ENCODE data around the gene EMILIN3. TPM values are rescaled to one million over a fixed set of nuclear protein-coding genes. Genes with fewer than 3 reads are reported as not detected.
A peak's percentile ranks its signal among the peaks of the same experiment; 100 is the strongest.

EMILIN3 gene
- total and polyA plus RNA-seq, 5 donors from 2014 or later, result not detected

DNA sequence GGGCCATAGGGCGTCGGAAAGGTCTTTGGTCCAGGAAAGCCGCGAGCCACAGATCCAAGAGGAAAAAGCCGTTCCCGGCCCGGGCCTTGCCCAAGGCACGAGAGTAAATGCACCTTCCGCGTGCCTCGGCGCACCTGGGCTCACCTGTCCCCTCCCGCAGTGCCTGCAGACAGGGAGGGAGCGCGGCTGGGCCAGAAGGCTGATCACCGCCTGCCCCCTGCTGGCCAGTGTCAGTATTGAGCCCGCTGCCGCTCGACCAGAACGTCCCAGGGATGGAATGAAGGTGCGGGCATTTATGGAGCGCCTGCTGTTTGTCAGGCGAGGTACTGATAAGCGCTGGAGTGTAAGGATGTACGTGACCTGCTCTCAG lies 26.7 kb downstream of the EMILIN3 start:
- peak; percentile 88 to 90 for ATAC-seq (ENCODE audit: low read depth in 2 of 2)
- no peaks in the 10 kb centered on the region for H3K9me3 ChIP-seq (ENCODE audit: control insufficient read depth in 2 of 2, low read length in 2 of 2)
- peak overlapping the region; percentile 47 for H3K4me3 ChIP-seq (ENCODE audit: low read depth, low read length)
- no peaks in the 10 kb centered on the region for H3K36me3 Mint-ChIP-seq
- H3K27ac Mint-ChIP-seq, result peak overlapping the region in 2 of 3 donors; percentile 69 to 81
- H3K4me1 ChIP-seq (ENCODE audit: control insufficient read depth, insufficient read depth, low read length, poor library complexity, severe bottlenecking), result peaks cover 11% of the 10 kb centered on the region
- no peak overlapping the region for H3K27ac ChIP-seq (ENCODE audit: insufficient read depth, low read length, poor library complexity, severe bottlenecking)
- H3K4me1 Mint-ChIP-seq, result peaks cover 4 to 13% (median 7%) of the 10 kb centered on the region in 4 donors
- no peaks in the 10 kb centered on the region for H3K36me3 ChIP-seq (ENCODE audit: control insufficient read depth, insufficient read depth, low read length)
- peaks cover 8% of the 10 kb centered on the region for H3K27me3 Mint-ChIP-seq
- no peaks in the 10 kb centered on the region for H3K9me3 Mint-ChIP-seq
- peak overlapping the region; percentile 48 to 89 (median 82) for H3K4me3 Mint-ChIP-seq
- DNase-seq, result peak; percentile 72 to 80 (median 77)
- H3K27me3 ChIP-seq (ENCODE audit: control insufficient read depth, insufficient read depth, low read length), result peaks cover 1% of the 10 kb centered on the region

DNA sequence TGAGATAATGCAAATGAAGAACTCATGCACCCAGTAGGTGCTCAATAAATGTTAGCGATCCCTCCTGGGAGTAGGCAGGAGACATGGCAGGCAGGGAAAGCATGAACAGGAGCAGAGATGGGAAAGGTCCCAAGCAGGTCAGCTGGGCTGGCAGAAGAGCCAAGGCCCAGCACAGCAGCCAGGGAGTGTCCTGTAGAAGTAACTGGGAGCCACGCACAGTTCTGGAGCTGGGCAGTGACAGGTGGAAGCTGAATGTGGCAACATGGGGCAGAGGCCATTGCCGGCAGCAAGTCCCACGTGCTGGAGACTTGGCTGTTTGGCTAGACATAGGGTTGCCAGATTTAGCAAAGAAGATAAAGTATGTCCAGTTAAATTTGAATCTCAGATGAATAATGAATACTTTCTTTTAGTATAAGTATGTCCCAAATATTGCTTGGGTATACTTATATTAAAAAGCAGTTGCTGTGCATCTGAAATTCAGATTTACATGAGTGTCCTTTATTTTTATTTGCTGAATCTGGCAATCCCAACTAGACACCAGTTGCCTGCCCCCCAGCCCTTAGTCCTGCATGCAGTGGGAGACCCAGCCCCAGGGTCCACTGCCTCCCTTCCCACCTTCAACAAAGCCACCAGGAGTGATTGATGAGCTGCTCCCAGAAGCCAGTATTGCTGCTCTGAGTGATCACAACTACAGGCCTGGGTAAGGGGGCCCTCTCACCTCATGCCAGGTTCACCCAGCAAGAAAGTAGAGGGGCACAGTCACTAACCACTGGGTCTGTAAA lies 29.7 kb downstream of the EMILIN3 start:
- Histone ChIP-seq H3K36me3 (ENCODE audit: control insufficient read depth, insufficient read depth, low read length) (no peaks in the 10 kb centered on the region), H3K4me1 (ENCODE audit: control insufficient read depth, insufficient read depth, low read length, poor library complexity, severe bottlenecking) (peaks cover 11% of the 10 kb centered on the region), H3K4me3 (ENCODE audit: low read depth, low read length) (no peak overlapping the region), H3K27me3 (ENCODE audit: control insufficient read depth, insufficient read depth, low read length) (peaks cover 1% of the 10 kb centered on the region), H3K27ac (ENCODE audit: insufficient read depth, low read length, poor library complexity, severe bottlenecking) (no peak overlapping the region), H3K9me3 (ENCODE audit: control insufficient read depth in 2 of 2, low read length in 2 of 2) (no peaks in the 10 kb centered on the region)
- Mint-ChIP-seq H3K9me3 (no peaks in the 10 kb centered on the region), H3K4me1 (peaks cover 4 to 13% (median 7%) of the 10 kb centered on the region in 4 donors), H3K27ac (peak overlapping the region in 2 of 3 donors; percentile 16 to 74), H3K4me3 (peak overlapping the region in 1 of 4 donors; percentile 21), H3K36me3 (no peaks in the 10 kb centered on the region), H3K27me3 (peaks cover 8% of the 10 kb centered on the region)
- ATAC-seq (ENCODE audit: low read depth in 2 of 2) (no peak), DNase-seq (no peak)

DNA sequence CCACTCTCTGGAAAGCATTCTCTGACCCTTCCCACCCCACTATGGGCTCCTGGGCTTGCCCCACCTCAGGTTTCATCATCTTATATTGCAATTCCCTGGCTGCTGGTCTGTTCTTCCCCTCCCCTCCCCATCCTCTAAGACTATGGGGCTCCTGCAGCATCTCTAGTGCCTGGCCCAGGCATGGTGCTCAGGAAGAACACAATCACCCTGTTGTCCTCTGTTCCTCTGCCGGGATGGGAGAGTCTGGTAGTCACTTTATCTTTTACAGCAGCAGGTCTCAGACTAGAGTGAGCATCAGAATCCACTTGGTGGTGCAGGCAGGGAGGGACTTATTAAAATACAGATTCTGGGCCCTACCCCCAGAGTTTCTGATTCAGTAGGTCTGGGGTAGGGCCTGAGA lies 31.0 kb downstream of the EMILIN3 start:
- peaks cover 8% of the 10 kb centered on the region for H3K27me3 Mint-ChIP-seq
- H3K4me3 ChIP-seq (ENCODE audit: low read depth, low read length), result no peak overlapping the region
- no peak overlapping the region for H3K27ac Mint-ChIP-seq
- peaks cover 4 to 12% (median 7%) of the 10 kb centered on the region in 4 donors for H3K4me1 Mint-ChIP-seq
- ATAC-seq (ENCODE audit: low read depth in 2 of 2) (no peak), DNase-seq (no peak)
- no peaks in the 10 kb centered on the region for H3K9me3 Mint-ChIP-seq
- H3K4me3 Mint-ChIP-seq, result no peak overlapping the region
- no peaks in the 10 kb centered on the region for H3K36me3 ChIP-seq (ENCODE audit: control insufficient read depth, insufficient read depth, low read length)
- H3K27ac ChIP-seq (ENCODE audit: insufficient read depth, low read length, poor library complexity, severe bottlenecking), result no peak overlapping the region
- H3K9me3 ChIP-seq (ENCODE audit: control insufficient read depth in 2 of 2, low read length in 2 of 2), result no peaks in the 10 kb centered on the region
- H3K4me1 ChIP-seq (ENCODE audit: control insufficient read depth, insufficient read depth, low read length, poor library complexity, severe bottlenecking), result peaks cover 9% of the 10 kb centered on the region
- no peaks in the 10 kb centered on the region for H3K36me3 Mint-ChIP-seq
- peaks cover 1% of the 10 kb centered on the region for H3K27me3 ChIP-seq (ENCODE audit: control insufficient read depth, insufficient read depth, low read length)

DNA sequence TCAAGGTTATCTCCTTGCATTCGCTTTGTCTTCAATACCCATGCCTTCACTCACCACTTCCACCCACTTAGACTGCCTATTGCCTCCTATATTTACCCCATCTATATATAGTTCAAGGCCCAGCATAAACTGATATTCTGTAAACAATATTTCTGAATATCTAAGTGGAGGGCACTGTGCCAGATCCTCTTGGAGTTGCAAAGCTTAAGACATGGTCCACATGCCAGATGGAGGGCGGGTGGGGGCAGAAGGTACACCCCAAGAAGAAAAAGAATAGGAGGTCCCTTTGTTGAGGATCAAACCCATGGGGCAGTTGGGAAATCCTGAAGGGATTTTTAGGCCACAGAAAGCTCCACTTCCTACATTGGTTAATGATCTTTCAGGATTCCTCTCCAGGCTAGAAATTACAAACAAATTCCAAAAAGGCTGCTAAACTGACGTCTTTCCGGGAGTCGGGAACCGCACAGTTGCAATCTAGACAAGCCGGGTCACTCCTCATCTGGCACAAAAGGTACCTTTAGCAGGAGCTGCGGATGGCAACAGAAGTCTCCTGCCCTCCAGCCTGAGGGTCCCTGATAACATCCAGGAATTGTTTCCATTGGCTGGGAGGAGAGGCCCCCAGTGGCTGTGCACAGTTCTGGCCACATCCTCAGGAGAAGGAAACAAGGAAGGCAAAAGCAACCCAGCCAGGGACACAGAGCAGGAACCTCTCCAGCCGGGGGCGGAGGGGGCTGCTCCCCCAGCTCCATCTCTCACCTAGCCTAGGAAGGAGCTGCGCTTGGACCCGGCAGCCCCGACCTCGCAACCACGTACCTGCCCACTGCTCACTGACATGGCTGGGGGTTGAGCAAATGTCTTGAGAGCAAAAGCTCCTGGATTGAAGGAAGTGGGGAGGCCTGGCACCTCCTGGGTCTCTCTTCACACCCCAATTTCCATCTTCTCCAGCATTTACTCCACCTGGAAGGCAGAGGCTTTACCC lies 31.9 kb downstream of the EMILIN3 start:
- no peak overlapping the region for H3K4me3 Mint-ChIP-seq
- peaks cover 1% of the 10 kb centered on the region for H3K27me3 ChIP-seq (ENCODE audit: control insufficient read depth, insufficient read depth, low read length)
- peaks cover 0 to 9% (median 4%) of the 10 kb centered on the region in 4 donors for H3K4me1 Mint-ChIP-seq
- H3K36me3 Mint-ChIP-seq, result no peaks in the 10 kb centered on the region
- peaks cover 5% of the 10 kb centered on the region for H3K27me3 Mint-ChIP-seq
- H3K9me3 ChIP-seq (ENCODE audit: control insufficient read depth in 2 of 2, low read length in 2 of 2), result no peaks in the 10 kb centered on the region
- peaks cover 2% of the 10 kb centered on the region for H3K4me1 ChIP-seq (ENCODE audit: control insufficient read depth, insufficient read depth, low read length, poor library complexity, severe bottlenecking)
- no peaks in the 10 kb centered on the region for H3K36me3 ChIP-seq (ENCODE audit: control insufficient read depth, insufficient read depth, low read length)
- no peak for ATAC-seq (ENCODE audit: low read depth in 2 of 2)
- H3K27ac Mint-ChIP-seq, result peak overlapping the region in 1 of 3 donors; percentile 30
- H3K27ac ChIP-seq (ENCODE audit: insufficient read depth, low read length, poor library complexity, severe bottlenecking), result no peak overlapping the region
- no peak for DNase-seq
- H3K4me3 ChIP-seq (ENCODE audit: low read depth, low read length), result no peak overlapping the region
- H3K9me3 Mint-ChIP-seq, result no peaks in the 10 kb centered on the region

DNA sequence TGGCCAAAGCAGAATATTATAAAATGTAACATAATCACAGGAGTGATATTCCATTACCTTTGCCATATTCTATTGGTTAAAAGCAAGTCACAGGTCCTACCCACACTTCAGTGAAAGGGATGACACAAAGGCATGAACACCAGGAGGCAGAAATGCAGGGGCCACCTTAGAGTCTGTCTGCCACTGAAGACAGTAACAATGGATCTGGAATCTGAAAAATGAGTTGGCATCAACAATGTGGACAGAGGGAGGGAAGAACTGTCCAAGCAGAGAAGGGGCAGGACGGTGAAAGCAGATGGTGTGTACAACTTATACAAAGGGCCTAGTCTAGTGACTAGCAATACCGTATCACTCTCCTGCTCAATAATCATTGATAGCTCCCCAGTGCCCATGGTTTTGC lies 32.6 kb downstream of the EMILIN3 start:
- Mint-ChIP-seq H3K27me3 (no peaks in the 10 kb centered on the region), H3K27ac (peak overlapping the region in 1 of 3 donors; percentile 30), H3K36me3 (no peaks in the 10 kb centered on the region), H3K4me3 (no peak overlapping the region), H3K9me3 (no peaks in the 10 kb centered on the region), H3K4me1 (peaks cover 5 to 11% (median 8%) of the 10 kb centered on the region in 4 donors)
- peaks cover 6% of the 10 kb centered on the region for H3K4me1 ChIP-seq (ENCODE audit: control insufficient read depth, insufficient read depth, low read length, poor library complexity, severe bottlenecking)
- no peak overlapping the region for H3K27ac ChIP-seq (ENCODE audit: insufficient read depth, low read length, poor library complexity, severe bottlenecking)
- DNase-seq (no peak), ATAC-seq (ENCODE audit: low read depth in 2 of 2) (no peak)
- H3K9me3 ChIP-seq (ENCODE audit: control insufficient read depth in 2 of 2, low read length in 2 of 2), result no peaks in the 10 kb centered on the region
- peaks cover 1% of the 10 kb centered on the region for H3K27me3 ChIP-seq (ENCODE audit: control insufficient read depth, insufficient read depth, low read length)
- no peaks in the 10 kb centered on the region for H3K36me3 ChIP-seq (ENCODE audit: control insufficient read depth, insufficient read depth, low read length)
- no peak overlapping the region for H3K4me3 ChIP-seq (ENCODE audit: low read depth, low read length)

DNA sequence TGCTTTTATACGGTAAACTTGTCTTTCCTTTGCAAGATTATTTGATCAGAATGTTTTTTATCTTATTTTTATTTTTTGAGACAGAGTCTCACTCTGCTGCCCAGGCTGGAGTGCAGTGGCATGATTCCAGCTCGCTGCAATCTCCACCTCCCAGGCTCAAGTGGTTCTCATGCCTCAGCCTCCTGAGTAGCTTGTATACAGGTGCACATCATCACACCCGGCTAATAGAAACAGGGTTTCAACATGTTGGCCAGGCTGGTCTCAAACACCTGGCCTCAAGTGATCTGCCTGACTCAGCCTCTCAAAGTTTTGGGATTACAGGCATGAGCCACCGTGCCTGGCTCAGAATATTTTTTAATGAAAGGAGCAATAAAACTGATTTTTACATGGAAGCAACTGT lies 34.9 kb downstream of the EMILIN3 start:
- Histone ChIP-seq H3K9me3 (ENCODE audit: control insufficient read depth in 2 of 2, low read length in 2 of 2) (no peaks in the 10 kb centered on the region), H3K4me3 (ENCODE audit: low read depth, low read length) (no peak overlapping the region), H3K27ac (ENCODE audit: insufficient read depth, low read length, poor library complexity, severe bottlenecking) (no peak overlapping the region), H3K27me3 (ENCODE audit: control insufficient read depth, insufficient read depth, low read length) (no peaks in the 10 kb centered on the region), H3K4me1 (ENCODE audit: control insufficient read depth, insufficient read depth, low read length, poor library complexity, severe bottlenecking) (peaks cover 6% of the 10 kb centered on the region), H3K36me3 (ENCODE audit: control insufficient read depth, insufficient read depth, low read length) (no peaks in the 10 kb centered on the region)
- H3K36me3 Mint-ChIP-seq, result no peaks in the 10 kb centered on the region
- no peak for ATAC-seq (ENCODE audit: low read depth in 2 of 2)
- no peak overlapping the region for H3K4me3 Mint-ChIP-seq
- no peak overlapping the region for H3K27ac Mint-ChIP-seq
- H3K27me3 Mint-ChIP-seq, result no peaks in the 10 kb centered on the region
- no peak for DNase-seq
- no peaks in the 10 kb centered on the region for H3K9me3 Mint-ChIP-seq
- H3K4me1 Mint-ChIP-seq, result peaks cover 8 to 14% (median 11%) of the 10 kb centered on the region in 4 donors

DNA sequence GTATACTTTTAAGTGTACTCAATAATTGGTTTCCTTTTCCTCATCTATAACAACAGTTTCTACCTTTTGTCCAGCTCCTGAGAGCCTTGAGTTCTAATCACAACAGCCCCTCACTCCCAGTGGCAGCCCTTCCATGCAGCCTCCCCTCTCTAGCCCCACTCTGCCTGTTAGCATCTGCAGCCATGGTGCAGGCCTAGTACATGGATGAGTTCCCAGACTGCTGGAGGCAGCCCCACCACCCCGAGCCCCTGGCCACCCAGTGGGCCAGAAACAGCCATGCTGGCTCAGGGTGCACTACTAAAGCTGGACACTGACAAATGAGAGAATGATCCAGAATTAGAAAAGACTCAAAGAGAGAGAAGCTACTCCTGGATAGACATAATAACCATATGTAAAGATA lies 35.7 kb downstream of the EMILIN3 start:
- Mint-ChIP-seq H3K27ac (peak overlapping the region in 1 of 3 donors; percentile 73), H3K4me1 (peaks cover 8 to 14% (median 11%) of the 10 kb centered on the region in 4 donors), H3K4me3 (no peak overlapping the region), H3K9me3 (no peaks in the 10 kb centered on the region), H3K27me3 (no peaks in the 10 kb centered on the region), H3K36me3 (no peaks in the 10 kb centered on the region)
- H3K27ac ChIP-seq (ENCODE audit: insufficient read depth, low read length, poor library complexity, severe bottlenecking), result no peak overlapping the region
- H3K4me3 ChIP-seq (ENCODE audit: low read depth, low read length), result no peak overlapping the region
- no peaks in the 10 kb centered on the region for H3K9me3 ChIP-seq (ENCODE audit: control insufficient read depth in 2 of 2, low read length in 2 of 2)
- no peaks in the 10 kb centered on the region for H3K36me3 ChIP-seq (ENCODE audit: control insufficient read depth, insufficient read depth, low read length)
- H3K27me3 ChIP-seq (ENCODE audit: control insufficient read depth, insufficient read depth, low read length), result no peaks in the 10 kb centered on the region
- H3K4me1 ChIP-seq (ENCODE audit: control insufficient read depth, insufficient read depth, low read length, poor library complexity, severe bottlenecking), result peaks cover 6% of the 10 kb centered on the region
- DNase-seq, result no peak
- ATAC-seq (ENCODE audit: low read depth in 2 of 2), result no peak

Data from CD4-positive, CD25-positive, alpha-beta regulatory T cell (primary cell).